ENCODE results near the gene LRIT2.

LRIT2 gene

GRCh38 chr10:84213076-84213475 is 12.3 kb downstream of the LRIT2 start:
- ChIA-PET CTCF (interaction anchor here (0.6 to 1.1 kb wide), 3 partner anchors 20 to 324 kb away, joined by 3 read pairs; no protein-coding TSS in a partner anchor), POLR2A (no interaction called here)

GRCh38 chr10:84212014-84212413 is 13.3 kb downstream of the LRIT2 start:
- POLR2A ChIA-PET, result no interaction called here
- no peak for TF ChIP-seq FEZF1 (tag by site-specific recombination; IDR thresholded peaks at IDR 0.05)
- TF ChIP-seq, protein P1, sequence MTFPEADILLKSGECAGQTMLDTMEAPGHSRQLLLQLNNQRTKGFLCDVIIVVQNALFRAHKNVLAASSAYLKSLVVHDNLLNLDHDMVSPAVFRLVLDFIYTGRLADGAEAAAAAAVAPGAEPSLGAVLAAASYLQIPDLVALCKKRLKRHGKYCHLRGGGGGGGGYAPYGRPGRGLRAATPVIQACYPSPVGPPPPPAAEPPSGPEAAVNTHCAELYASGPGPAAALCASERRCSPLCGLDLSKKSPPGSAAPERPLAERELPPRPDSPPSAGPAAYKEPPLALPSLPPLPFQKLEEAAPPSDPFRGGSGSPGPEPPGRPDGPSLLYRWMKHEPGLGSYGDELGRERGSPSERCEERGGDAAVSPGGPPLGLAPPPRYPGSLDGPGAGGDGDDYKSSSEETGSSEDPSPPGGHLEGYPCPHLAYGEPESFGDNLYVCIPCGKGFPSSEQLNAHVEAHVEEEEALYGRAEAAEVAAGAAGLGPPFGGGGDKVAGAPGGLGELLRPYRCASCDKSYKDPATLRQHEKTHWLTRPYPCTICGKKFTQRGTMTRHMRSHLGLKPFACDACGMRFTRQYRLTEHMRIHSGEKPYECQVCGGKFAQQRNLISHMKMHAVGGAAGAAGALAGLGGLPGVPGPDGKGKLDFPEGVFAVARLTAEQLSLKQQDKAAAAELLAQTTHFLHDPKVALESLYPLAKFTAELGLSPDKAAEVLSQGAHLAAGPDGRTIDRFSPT (tag by site-specific recombination; IDR thresholded peaks at IDR 0.05), result no peak
- no peak for TF ChIP-seq ZXDB (tag by site-specific recombination; IDR thresholded peaks at IDR 0.05)
- no peak for TF ChIP-seq ZNF792 (tag by site-specific recombination; IDR thresholded peaks at IDR 0.05)
- no peak for TF ChIP-seq SALL2 (tag by site-specific recombination; IDR thresholded peaks at IDR 0.05; ENCODE audit: borderline replicate concordance)
- no peak for TF ChIP-seq ZNF830 (tag by site-specific recombination; IDR thresholded peaks at IDR 0.05; ENCODE audit: low read depth)
- TF ChIP-seq ZNF791 (tag by site-specific recombination; IDR thresholded peaks at IDR 0.05), result no peak
- no peak for TF ChIP-seq ZNF707 (tag by site-specific recombination; IDR thresholded peaks at IDR 0.05)
- TF ChIP-seq, protein P2, sequence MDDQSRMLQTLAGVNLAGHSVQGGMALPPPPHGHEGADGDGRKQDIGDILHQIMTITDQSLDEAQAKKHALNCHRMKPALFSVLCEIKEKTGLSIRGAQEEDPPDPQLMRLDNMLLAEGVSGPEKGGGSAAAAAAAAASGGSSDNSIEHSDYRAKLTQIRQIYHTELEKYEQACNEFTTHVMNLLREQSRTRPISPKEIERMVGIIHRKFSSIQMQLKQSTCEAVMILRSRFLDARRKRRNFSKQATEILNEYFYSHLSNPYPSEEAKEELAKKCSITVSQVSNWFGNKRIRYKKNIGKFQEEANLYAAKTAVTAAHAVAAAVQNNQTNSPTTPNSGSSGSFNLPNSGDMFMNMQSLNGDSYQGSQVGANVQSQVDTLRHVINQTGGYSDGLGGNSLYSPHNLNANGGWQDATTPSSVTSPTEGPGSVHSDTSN (CRISPR knock-in tag; IDR thresholded peaks at IDR 0.05), result no peak
- TF ChIP-seq, protein P3, sequence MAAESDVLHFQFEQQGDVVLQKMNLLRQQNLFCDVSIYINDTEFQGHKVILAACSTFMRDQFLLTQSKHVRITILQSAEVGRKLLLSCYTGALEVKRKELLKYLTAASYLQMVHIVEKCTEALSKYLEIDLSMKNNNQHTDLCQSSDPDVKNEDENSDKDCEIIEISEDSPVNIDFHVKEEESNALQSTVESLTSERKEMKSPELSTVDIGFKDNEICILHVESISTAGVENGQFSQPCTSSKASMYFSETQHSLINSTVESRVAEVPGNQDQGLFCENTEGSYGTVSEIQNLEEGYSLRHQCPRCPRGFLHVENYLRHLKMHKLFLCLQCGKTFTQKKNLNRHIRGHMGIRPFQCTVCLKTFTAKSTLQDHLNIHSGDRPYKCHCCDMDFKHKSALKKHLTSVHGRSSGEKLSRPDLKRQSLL (tag by site-specific recombination; IDR thresholded peaks at IDR 0.05), result no peak
- Histone ChIP-seq H3K4me3 (ENCODE audit: low read depth, low read length) (no peak overlapping the region), H3K4me1 (ENCODE audit: control insufficient read depth, insufficient read depth, low read length) (no peaks in the 10 kb centered on the region), H3K27ac (ENCODE audit: extremely low read depth, low read depth, low read length) (no peak overlapping the region), H3K36me3 (ENCODE audit: control insufficient read depth in 2 of 2, insufficient read depth in 1 of 2, low read length in 2 of 2) (no peaks in the 10 kb centered on the region), H3K9me3 (ENCODE audit: control insufficient read depth, insufficient read depth, low read depth, low read length) (no peaks in the 10 kb centered on the region)
- CTCF ChIA-PET, result interaction anchor here (0.6 to 1.3 kb wide), 3 partner anchors 64 to 325 kb away, joined by 3 to 9 read pairs (median 3); no protein-coding TSS in a partner anchor

More at GRCh38 chr10:84213076-84213475, 12.3 kb downstream of the LRIT2 start:
- Histone ChIP-seq H3K36me3 (ENCODE audit: control insufficient read depth in 2 of 2, insufficient read depth in 1 of 2, low read length in 2 of 2) (no peaks in the 10 kb centered on the region), H3K9me3 (ENCODE audit: control insufficient read depth, insufficient read depth, low read depth, low read length) (no peaks in the 10 kb centered on the region), H3K27ac (ENCODE audit: extremely low read depth, low read depth, low read length) (no peak overlapping the region), H3K4me3 (ENCODE audit: low read depth, low read length) (no peak overlapping the region), H3K4me1 (ENCODE audit: control insufficient read depth, insufficient read depth, low read length) (no peaks in the 10 kb centered on the region)
- TF ChIP-seq YY1 (tag by site-specific recombination; IDR thresholded peaks at IDR 0.05) (no peak), GLIS1 (tag by site-specific recombination; IDR thresholded peaks at IDR 0.05) (no peak), EGR2 (tag by site-specific recombination; IDR thresholded peaks at IDR 0.05; ENCODE audit: low read depth) (no peak), ZNF175 (tag by site-specific recombination; IDR thresholded peaks at IDR 0.05) (no peak), WT1 (tag by site-specific recombination; IDR thresholded peaks at IDR 0.05) (no peak)

DNA sequence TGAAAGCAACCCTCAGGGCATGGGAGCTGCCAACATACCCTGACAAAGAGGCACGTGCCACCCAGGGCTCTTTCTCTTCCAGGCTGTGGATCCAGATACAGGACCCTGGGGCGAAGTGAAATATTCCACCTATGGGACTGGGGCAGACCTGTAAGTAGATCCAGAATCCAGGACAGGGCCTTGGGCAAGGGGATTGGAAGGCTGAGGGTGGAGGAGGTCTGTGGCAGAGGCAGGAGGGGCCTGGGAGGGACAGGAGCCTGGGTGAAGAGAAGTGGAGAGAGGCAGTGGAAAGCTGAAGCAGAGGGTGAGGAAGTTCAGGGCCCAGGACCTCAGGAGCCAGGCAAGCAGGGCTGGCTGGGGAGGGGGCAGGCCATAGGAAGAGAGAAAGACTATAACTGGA is 13.8 kb downstream of the LRIT2 start:
- Histone ChIP-seq H3K27ac (ENCODE audit: extremely low read depth, low read depth, low read length) (no peak overlapping the region), H3K9me3 (ENCODE audit: control insufficient read depth, insufficient read depth, low read depth, low read length) (no peaks in the 10 kb centered on the region), H3K4me1 (ENCODE audit: control insufficient read depth, insufficient read depth, low read length) (no peaks in the 10 kb centered on the region), H3K4me3 (ENCODE audit: low read depth, low read length) (no peak overlapping the region), H3K36me3 (ENCODE audit: control insufficient read depth in 2 of 2, insufficient read depth in 1 of 2, low read length in 2 of 2) (no peaks in the 10 kb centered on the region)
- POLR2A ChIA-PET, result no interaction called here
- CTCF ChIA-PET, result interaction anchor here (0.6 to 1.3 kb wide), 2 partner anchors 63 to 86 kb away, joined by 3 to 9 read pairs; no protein-coding TSS in a partner anchor
- TF ChIP-seq, protein P4, sequence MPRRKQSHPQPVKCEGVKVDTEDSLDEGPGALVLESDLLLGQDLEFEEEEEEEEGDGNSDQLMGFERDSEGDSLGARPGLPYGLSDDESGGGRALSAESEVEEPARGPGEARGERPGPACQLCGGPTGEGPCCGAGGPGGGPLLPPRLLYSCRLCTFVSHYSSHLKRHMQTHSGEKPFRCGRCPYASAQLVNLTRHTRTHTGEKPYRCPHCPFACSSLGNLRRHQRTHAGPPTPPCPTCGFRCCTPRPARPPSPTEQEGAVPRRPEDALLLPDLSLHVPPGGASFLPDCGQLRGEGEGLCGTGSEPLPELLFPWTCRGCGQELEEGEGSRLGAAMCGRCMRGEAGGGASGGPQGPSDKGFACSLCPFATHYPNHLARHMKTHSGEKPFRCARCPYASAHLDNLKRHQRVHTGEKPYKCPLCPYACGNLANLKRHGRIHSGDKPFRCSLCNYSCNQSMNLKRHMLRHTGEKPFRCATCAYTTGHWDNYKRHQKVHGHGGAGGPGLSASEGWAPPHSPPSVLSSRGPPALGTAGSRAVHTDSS (tag by site-specific recombination; IDR thresholded peaks at IDR 0.05), result no peak
- no peak for TF ChIP-seq ZBTB48 (tag by site-specific recombination; IDR thresholded peaks at IDR 0.05)
- TF ChIP-seq, protein P2 (CRISPR knock-in tag; IDR thresholded peaks at IDR 0.05), result no peak
- no peak for TF ChIP-seq ZBTB1 (tag by site-specific recombination; IDR thresholded peaks at IDR 0.05)
- no peak for TF ChIP-seq ZNF521 (tag by site-specific recombination; IDR thresholded peaks at IDR 0.05)
- no peak for TF ChIP-seq ZNF426 (tag by site-specific recombination; IDR thresholded peaks at IDR 0.05)
- no peak for TF ChIP-seq KLF1 (tag by site-specific recombination; IDR thresholded peaks at IDR 0.05)
